Measurements from ENCODE around the gene IL1RAPL2. TPM values are rescaled to one million over a fixed set of nuclear protein-coding genes. Genes with fewer than 3 reads are reported as not detected.

Gene IL1RAPL2
- total RNA-seq, 2 experiments from 2014 or later: not detected

DNA sequence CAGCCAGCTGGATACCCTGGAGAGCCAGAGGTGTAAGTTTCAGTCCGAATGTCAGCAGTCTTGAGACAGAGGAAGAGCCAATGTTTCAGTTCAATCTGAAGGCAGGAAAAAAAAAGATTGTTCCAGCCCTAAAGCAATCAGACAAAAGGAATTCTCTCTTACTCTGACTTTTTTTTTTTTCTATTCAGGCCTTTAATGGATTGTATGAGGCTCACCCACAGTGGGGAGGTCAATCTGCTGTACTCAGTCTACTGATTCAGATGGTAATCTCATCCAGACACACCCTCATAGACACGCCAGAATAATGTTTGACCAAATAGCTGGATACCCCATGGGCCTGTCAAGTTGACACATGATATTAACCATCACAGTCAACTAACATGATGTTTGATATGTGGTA, 602.6 kb downstream of the IL1RAPL2 start:
- ChIA-PET CTCF (no interaction called here), POLR2A (no interaction called here)
- H3K4me1 Mint-ChIP-seq (ENCODE audit: low read depth): no peaks in the 10 kb centered on the region

DNA sequence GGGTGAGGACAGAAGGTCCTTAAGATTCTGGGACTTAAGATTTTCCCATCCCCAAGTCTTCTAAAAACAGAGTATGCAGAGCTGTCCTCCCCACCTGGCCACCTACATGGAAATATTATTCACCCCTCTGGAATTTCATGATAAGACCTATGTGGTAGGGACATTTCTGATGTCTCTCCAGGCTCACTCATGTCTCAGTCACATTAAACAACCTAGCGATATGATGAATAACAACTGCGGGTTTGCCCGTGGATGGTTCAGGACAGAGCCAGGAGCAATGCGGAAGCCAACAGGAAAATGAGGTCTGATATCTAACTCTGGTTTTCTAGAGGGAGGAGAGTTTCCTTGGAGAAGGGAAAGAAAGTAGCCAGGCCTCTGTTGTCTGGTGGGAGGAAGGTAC, 607.1 kb downstream of the IL1RAPL2 start:
- no peak overlapping the region for H3K27ac Mint-ChIP-seq
- DNase-seq: no peak
- CTCF ChIA-PET: interaction anchor here (1.8 kb wide), 1 partner anchor 17 kb away, joined by 3 read pairs; no protein-coding TSS in a partner anchor
- no peaks in the 10 kb centered on the region for H3K36me3 Mint-ChIP-seq
- no peak overlapping the region for H3K4me3 Mint-ChIP-seq
- intact Hi-C loops (cut with micrococcal nuclease): no loop called here
- no peaks in the 10 kb centered on the region for H3K27me3 Mint-ChIP-seq
- POLR2A ChIA-PET: no interaction called here
- H3K9me3 Mint-ChIP-seq: no peaks in the 10 kb centered on the region
- H3K4me1 Mint-ChIP-seq (ENCODE audit: low read depth): no peaks in the 10 kb centered on the region

More for the DNA sequence above, 602.6 kb downstream of the IL1RAPL2 start:
- Mint-ChIP-seq H3K27ac (no peak overlapping the region), H3K4me3 (no peak overlapping the region), H3K9me3 (no peaks in the 10 kb centered on the region), H3K27me3 (no peaks in the 10 kb centered on the region), H3K36me3 (no peaks in the 10 kb centered on the region)
- intact Hi-C loops (cut with micrococcal nuclease): no loop called here
- no peak for DNase-seq

DNA sequence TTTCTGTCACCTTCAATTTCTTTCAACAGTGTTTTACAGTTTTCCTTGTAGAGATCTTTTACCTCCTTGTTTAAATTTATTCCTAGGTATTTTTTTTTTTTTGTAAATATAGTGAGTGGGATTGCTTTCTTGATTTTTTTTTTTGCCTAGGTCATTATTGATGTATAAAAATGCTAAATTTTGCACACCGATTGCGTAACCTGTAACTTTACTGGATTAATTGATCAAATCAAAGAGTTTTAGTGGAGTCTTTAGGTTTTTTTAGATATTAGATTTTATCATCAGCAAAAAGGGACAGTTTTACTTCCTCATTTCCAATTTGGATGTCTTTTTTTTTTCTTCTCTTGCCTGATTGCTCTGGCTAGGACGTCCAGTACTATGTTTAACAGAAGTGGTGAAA, 613.6 kb downstream of the IL1RAPL2 start:
- Mint-ChIP-seq H3K27me3 (no peaks in the 10 kb centered on the region), H3K4me3 (no peak overlapping the region), H3K4me1 (ENCODE audit: low read depth) (no peaks in the 10 kb centered on the region), H3K36me3 (no peaks in the 10 kb centered on the region), H3K9me3 (no peaks in the 10 kb centered on the region), H3K27ac (no peak overlapping the region)
- CTCF ChIA-PET: no interaction called here
- intact Hi-C loops (cut with micrococcal nuclease): no loop called here
- no peak for DNase-seq
- POLR2A ChIA-PET: no interaction called here

GRCh38 chrX:105189093-105189492, 623.1 kb downstream of the IL1RAPL2 start:
- CTCF ChIA-PET: interaction anchor here (1.4 to 1.5 kb wide), 2 partner anchors 17 to 23 kb away, joined by 3 to 4 read pairs; no protein-coding TSS in a partner anchor
- Mint-ChIP-seq H3K9me3 (no peaks in the 10 kb centered on the region), H3K27ac (no peak overlapping the region), H3K4me3 (no peak overlapping the region), H3K27me3 (no peaks in the 10 kb centered on the region), H3K36me3 (no peaks in the 10 kb centered on the region), H3K4me1 (ENCODE audit: low read depth) (no peaks in the 10 kb centered on the region)
- intact Hi-C loops (cut with micrococcal nuclease): no loop called here
- POLR2A ChIA-PET: no interaction called here
- DNase-seq: no peak

DNA sequence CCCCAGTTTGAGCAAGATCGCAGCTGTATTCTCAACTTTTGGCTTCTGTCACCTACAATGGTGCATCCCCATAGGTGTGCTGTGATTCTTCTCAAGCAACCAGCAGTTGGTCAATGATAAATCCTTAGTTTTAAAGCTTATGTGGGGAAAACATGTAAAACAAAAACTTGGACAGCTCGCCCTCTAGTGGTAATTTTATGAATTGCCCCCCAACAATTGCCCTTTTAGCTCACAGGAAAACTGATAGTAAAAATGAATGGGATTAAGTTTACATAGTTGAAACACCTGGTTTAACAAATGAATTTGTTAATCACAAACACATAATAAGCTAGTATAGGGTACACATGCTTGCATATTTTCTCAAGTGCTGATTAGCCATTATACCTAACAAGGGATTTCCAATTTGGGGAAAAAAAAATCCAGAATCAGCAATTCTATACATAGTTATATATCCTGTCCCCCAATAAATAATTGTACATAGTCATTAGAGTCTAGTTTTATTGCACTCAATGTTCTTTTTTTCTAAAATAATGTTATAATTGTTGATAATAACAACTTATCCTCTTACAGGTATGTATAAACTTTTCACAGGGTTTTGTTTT, 624.4 kb downstream of the IL1RAPL2 start:
- CTCF ChIA-PET: interaction anchor here (0.9 to 1.5 kb wide), 6 partner anchors 12 to 523 kb away, joined by 3 to 5 read pairs (median 4); no protein-coding TSS in a partner anchor
- H3K9me3 Mint-ChIP-seq: no peaks in the 10 kb centered on the region
- no peaks in the 10 kb centered on the region for H3K36me3 Mint-ChIP-seq
- H3K4me3 Mint-ChIP-seq: no peak overlapping the region
- intact Hi-C loops (cut with micrococcal nuclease): no loop called here
- H3K27me3 Mint-ChIP-seq: no peaks in the 10 kb centered on the region
- H3K27ac Mint-ChIP-seq: no peak overlapping the region
- no peaks in the 10 kb centered on the region for H3K4me1 Mint-ChIP-seq (ENCODE audit: low read depth)
- POLR2A ChIA-PET: no interaction called here
- no peak for DNase-seq

- no peaks in the 10 kb centered on the region for H3K27me3 Mint-ChIP-seq
- no peaks in the 10 kb centered on the region for H3K36me3 Mint-ChIP-seq
- ChIA-PET CTCF (no interaction called here), POLR2A (no interaction called here)
- no peaks in the 10 kb centered on the region for H3K4me1 Mint-ChIP-seq (ENCODE audit: low read depth)
- no peak for DNase-seq
- intact Hi-C loops (cut with micrococcal nuclease): no loop called here
- no peaks in the 10 kb centered on the region for H3K9me3 Mint-ChIP-seq
- no peak overlapping the region for H3K27ac Mint-ChIP-seq
- H3K4me3 Mint-ChIP-seq: no peak overlapping the region
Observed at GRCh38 chrX:105191878-105192277, 625.9 kb downstream of the IL1RAPL2 start.

DNA sequence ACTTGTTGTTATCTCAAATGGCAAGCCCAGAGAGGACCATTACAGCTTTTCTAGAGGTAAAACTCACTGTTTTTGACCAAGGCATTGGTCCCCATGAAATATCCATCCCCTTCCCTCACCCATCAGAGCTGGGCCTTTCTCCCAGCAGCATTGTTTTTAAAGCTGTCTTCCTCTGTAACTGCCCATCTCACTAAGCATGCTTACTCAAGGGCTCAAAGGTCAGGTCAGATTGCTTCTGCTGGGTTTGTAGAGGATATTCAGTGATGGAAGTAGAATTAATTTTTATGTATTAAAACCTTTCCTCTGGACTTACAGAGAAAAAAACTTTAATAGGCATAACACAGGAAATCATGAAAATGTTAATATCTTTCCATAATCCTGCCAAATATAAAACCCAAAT, 643.4 kb downstream of the IL1RAPL2 start:
- POLR2A ChIA-PET: no interaction called here
- no peaks in the 10 kb centered on the region for H3K4me1 Mint-ChIP-seq (ENCODE audit: low read depth)
- DNase-seq: no peak
- intact Hi-C loops (cut with micrococcal nuclease): no loop called here
- H3K9me3 Mint-ChIP-seq: no peaks in the 10 kb centered on the region
- CTCF ChIA-PET: no interaction called here
- H3K36me3 Mint-ChIP-seq: no peaks in the 10 kb centered on the region
- H3K4me3 Mint-ChIP-seq: no peak overlapping the region
- H3K27me3 Mint-ChIP-seq: no peaks in the 10 kb centered on the region
- no peak overlapping the region for H3K27ac Mint-ChIP-seq

GRCh38 chrX:105210258-105210657, 644.3 kb downstream of the IL1RAPL2 start:
- H3K27me3 Mint-ChIP-seq: no peaks in the 10 kb centered on the region
- ChIA-PET POLR2A (no interaction called here), CTCF (no interaction called here)
- H3K27ac Mint-ChIP-seq: no peak overlapping the region
- no peak overlapping the region for H3K4me3 Mint-ChIP-seq
- H3K36me3 Mint-ChIP-seq: no peaks in the 10 kb centered on the region
- no peaks in the 10 kb centered on the region for H3K4me1 Mint-ChIP-seq (ENCODE audit: low read depth)
- H3K9me3 Mint-ChIP-seq: peaks cover 3% of the 10 kb centered on the region
- intact Hi-C loops (cut with micrococcal nuclease): no loop called here
- DNase-seq: no peak

- H3K4me3 Mint-ChIP-seq: no peak overlapping the region
- POLR2A ChIA-PET: no interaction called here
Observed at GRCh38 chrX:105211066-105211575, 645.1 kb downstream of the IL1RAPL2 start.

GRCh38 chrX:105219454-105220401, 653.7 kb downstream of the IL1RAPL2 start:
- CTCF ChIA-PET: no interaction called here
- DNase-seq: no peak
- Mint-ChIP-seq H3K4me3 (no peak overlapping the region), H3K9me3 (peaks cover 7% of the 10 kb centered on the region), H3K36me3 (no peaks in the 10 kb centered on the region), H3K27me3 (no peaks in the 10 kb centered on the region), H3K27ac (no peak overlapping the region), H3K4me1 (ENCODE audit: low read depth) (no peaks in the 10 kb centered on the region)
- intact Hi-C loops (cut with micrococcal nuclease): no loop called here
- POLR2A ChIA-PET: no interaction called here

More at GRCh38 chrX:105211066-105211575, 645.1 kb downstream of the IL1RAPL2 start:
- Mint-ChIP-seq H3K27me3 (no peaks in the 10 kb centered on the region), H3K9me3 (peaks cover 3% of the 10 kb centered on the region), H3K4me1 (ENCODE audit: low read depth) (no peaks in the 10 kb centered on the region), H3K27ac (no peak overlapping the region), H3K36me3 (no peaks in the 10 kb centered on the region)
- CTCF ChIA-PET: interaction anchor here (1.2 kb wide), 1 partner anchor 22 kb away, joined by 3 read pairs; no protein-coding TSS in a partner anchor
- intact Hi-C loops (cut with micrococcal nuclease): no loop called here
- no peak for DNase-seq

DNA sequence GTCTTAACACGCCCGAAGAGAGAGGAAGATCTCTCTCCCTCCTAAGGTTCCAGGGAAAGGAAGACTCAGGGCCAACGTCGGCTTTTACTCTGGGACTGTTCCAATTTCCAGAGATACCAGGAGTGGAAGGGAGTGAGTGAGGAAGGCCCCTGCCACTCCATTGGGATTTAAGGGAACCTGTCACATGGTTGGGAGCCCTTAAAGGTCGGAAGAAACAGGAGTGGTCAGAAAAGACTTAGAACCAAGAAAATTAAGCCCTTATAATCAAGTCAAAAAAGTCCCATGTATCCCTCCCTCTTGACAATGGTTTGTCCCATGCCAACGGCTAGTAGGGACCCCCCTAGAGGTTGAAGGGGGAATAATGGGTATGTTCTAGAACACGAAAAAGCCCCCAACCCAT, 654.6 kb downstream of the IL1RAPL2 start, which contains the start of gene TEX13A:
Gene TEX13A (minus strand): TSS at position 59 of the 400 bp plus-strand sequence. CDS start 297 bp downstream, outside the sequence.
- Mint-ChIP-seq H3K4me1 (ENCODE audit: low read depth) (no peaks in the 10 kb centered on the region), H3K27me3 (no peaks in the 10 kb centered on the region), H3K9me3 (peaks cover 6% of the 10 kb centered on the region), H3K4me3 (no peak within 1 kb of the TSS), H3K27ac (no peak within 1 kb of the TSS), H3K36me3 (no peaks in the 10 kb centered on the region)
- ChIA-PET POLR2A (no interaction called here), CTCF (no interaction called here)
- intact Hi-C loops (cut with micrococcal nuclease): no loop called here
- no peak for DNase-seq

DNA sequence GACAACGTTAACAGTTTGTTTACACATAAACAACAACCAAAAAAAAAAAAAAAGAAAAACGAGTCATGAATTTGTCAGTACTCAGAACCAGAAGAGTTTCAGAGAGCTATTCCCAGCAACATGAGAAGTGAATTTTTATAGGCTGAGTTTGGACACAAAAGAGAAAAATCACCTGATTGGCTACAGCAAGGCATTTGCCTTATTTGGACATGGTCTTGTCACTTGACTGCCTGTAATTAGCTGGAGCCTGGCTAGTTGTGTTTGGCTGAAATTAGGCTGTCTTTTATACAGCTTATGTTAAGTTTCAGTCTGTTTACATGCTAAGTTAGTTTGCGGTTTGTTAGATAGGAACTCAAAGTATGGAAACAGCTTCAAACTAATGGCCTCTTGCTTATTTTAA, 655.4 kb downstream of the IL1RAPL2 start:
- no peak overlapping the region for H3K27ac Mint-ChIP-seq
- no peaks in the 10 kb centered on the region for H3K27me3 Mint-ChIP-seq
- no peak overlapping the region for H3K4me3 Mint-ChIP-seq
- ChIA-PET POLR2A (no interaction called here), CTCF (no interaction called here)
- no peaks in the 10 kb centered on the region for H3K36me3 Mint-ChIP-seq
- no peak for DNase-seq
- no peaks in the 10 kb centered on the region for H3K4me1 Mint-ChIP-seq (ENCODE audit: low read depth)
- H3K9me3 Mint-ChIP-seq: peaks cover 6% of the 10 kb centered on the region
- intact Hi-C loops (cut with micrococcal nuclease): no loop called here

All from activated CD4-positive, alpha-beta memory T cell treated with anti-CD3 and anti-CD28 coated beads for 36 hours (primary cell).